Activated CD8-positive, alpha-beta memory T cell treated with anti-CD3 and anti-CD28 coated beads, Interleukin-2, amount 50 U/mL, for 48 hours (primary cell): ENCODE results near the gene NIP7.

Source experiments
- DNase-seq: peaks from one replicate; pipeline ENCODE4 v3.0.0-alpha.2; 2020

NIP7 gene

DNA sequence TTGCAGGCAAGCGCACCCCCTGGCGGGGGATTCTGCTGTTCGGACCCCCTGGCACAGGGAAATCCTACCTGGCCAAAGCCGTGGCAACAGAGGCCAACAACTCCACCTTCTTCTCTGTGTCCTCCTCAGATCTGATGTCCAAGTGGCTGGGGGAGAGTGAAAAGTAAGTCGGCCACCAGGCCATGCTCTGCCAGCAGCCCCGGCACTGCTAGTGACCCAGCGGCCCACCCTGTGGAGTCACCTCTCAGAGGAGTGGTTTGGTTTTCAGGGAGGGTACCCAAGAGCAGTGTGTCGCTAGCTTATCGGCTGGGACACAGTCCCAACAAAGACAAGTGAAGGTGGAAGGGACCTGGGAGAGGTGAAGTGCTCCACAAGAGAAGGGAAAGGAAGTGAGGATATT lies 20.2 kb upstream of the NIP7 start:
- DNase-seq, result no peak

DNA sequence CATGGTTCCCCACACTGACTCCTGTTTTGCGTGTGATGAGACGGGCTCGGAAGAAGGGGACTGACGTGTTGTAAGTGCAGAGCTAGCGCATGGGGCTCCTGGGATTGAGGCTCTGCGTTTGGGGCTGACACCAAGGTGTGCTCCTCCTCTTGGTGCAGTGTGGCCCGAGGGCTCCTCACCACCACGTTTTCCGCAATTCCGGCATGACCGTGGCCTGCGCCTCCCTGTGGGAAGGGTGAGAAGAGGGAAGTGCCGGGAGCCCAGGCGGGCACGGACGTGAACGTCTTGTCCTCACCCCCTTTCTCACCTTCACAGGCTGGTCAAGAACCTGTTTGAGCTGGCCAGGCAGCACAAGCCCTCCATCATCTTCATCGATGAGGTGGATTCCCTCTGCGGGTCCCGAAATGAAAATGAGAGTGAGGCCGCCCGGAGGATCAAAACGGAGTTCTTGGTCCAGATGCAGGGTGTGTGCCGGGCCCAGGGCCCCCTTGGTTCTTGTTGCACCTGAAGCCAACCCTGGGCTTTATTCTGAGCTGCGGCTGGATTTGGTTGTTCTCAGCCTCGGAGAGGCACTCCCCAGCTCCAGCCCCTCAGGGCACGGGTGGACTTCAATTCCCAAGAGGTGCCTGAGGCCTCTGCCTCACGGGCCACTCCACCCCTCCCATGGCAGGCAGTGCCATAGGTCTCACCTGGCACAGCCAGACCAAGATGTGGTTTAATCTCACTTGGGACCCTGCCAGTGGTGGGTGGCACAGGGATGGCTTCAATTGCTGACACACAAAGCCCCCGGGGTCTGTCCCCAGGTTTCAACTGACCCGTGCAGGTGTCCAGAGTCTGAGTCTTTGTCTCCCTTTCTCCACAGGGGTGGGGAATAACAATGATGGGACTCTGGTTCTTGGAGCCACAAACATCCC lies 19.5 kb upstream of the NIP7 start:
- DNase-seq, result no peak

- no peak for DNase-seq
These were observed 18.9 kb upstream of the NIP7 start for GRCh38 chr16:69320740-69321073.

GRCh38 chr16:69321080-69321479 lies 18.5 kb upstream of the NIP7 start:
- DNase-seq, result no peak

- DNase-seq, result no peak
These were observed 17.2 kb upstream of the NIP7 start for GRCh38 chr16:69322343-69322742.

DNA sequence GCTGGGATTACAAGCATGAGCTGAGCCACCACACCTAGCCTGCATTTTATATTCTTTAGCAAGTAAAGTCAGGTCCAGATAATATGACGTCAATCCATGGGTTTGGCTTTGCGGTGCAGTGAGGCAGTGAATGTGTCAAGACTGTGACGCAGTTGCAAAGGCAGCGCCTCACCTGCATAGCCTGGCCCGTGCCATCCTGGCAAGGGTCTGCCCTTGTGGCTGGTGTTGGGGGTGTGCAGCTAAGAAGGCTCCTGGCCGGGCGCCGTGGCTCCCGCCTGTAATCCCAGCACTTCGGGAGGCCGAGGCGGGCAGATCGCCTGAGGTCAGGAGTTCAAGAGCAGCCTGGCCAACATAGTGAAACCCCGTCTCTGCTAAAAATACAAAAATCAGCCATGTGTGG lies 16.2 kb upstream of the NIP7 start:
- no peak for DNase-seq

GRCh38 chr16:69324013-69324531 lies 15.5 kb upstream of the NIP7 start:
- DNase-seq, result no peak

GRCh38 chr16:69324585-69325253 lies 14.9 kb upstream of the NIP7 start:
- DNase-seq, result no peak

DNA sequence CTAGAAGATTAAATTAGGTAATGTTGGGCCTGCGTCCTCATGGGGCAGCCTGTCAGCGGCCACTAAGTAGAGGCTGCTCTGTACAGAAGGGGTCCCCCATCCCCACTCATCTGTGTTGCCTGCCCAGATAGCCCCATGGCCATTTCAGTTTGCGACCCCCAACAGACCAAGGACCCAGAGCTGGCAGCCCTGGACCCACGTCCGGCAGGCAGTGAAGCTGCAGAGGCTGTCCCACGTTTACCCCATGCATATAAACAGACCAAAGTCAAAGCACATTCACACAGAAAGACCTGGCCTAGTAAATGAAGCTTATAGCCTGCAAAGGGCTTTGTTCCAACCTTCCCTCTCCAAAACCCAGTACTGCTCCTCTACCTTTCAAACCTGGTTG lies 13.8 kb upstream of the NIP7 start:
- DNase-seq, result no peak

- no peak for DNase-seq
These were observed 13.2 kb upstream of the NIP7 start for GRCh38 chr16:69326172-69326873.

- no peak for DNase-seq
These were observed 11.8 kb upstream of the NIP7 start for GRCh38 chr16:69327585-69328310.

DNA sequence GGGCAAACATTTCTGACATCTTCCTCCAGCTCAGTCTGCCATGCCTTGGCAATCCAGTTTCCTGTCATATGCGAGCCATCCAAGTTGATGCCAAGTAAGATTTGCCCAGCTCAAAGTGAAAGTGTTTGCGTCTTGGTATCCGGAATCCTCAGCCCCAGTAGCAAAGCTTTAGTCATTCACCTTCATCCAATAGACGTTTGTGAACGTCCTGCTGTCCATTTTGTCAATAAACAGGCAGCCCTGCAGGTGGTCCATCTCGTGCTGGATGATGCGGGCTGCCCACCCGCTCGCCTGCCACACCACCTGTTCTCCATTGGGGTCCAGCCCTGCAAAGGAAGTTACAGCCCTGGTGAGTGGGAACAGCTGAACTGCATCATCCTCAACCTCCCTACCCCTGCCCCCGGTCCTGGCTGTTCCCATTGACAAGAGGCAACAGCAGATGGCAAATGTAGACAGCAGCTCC lies 10.7 kb upstream of the NIP7 start:
- DNase-seq, result no peak

- DNase-seq, result peak; percentile 74
These were observed 9.9 kb upstream of the NIP7 start for GRCh38 chr16:69329369-69330285.

GRCh38 chr16:69330286-69331109 lies 9.1 kb upstream of the NIP7 start, which contains the start of gene PDF:
Gene PDF, minus strand, starts transcription at chr16:69330588. Its CDS starts 18 bp downstream, at chr16:69330570.
- peak; percentile 91 for DNase-seq

DNA sequence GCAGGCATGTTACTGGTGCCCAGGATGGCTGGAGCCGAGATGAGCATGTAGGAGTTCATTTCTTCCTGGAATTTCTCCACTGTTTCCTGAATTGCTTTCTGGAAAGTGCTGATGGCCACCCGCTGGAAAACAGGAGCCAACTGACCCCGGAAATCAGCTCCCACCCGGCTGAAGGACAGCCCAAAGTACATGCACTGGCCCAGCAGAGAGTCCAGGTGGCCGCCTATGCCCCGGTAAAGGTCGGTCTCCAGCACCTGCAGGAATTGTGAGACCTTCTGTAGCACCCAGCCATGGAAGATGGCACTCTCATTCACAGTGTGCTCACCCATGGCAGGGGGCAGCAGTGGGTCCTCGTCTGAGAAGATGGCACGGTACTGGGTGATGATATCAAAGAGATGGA lies 4.9 kb upstream of the NIP7 start:
- no peak for DNase-seq

GRCh38 chr16:69338557-69339288 lies 849 bp upstream of the NIP7 start:
- DNase-seq, result no peak

DNA sequence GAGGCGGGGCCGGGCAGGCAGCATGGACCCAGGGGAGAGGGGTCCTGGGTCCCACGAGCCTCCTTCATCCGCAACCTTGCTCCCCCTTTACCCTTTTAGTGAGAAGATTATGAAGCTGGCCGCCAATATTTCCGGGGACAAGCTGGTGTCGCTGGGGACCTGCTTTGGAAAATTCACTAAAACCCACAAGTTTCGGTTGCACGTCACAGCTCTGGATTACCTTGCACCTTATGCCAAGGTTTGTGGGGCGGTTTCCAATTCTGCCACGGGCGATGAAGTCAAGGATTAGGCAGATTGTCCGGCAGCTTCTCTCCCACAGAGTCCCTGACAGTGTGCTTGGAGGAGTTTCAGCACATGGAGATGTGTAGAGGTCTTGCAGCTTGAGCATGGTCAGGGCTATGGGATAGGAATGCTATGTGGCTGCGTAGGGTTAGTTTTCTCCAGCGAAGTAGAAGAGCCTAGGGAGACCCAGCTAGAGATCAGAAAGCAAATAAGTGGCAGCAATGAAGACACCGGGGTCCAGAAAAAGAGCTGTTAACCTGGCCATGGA lies 598 bp downstream of the NIP7 start:
- no peak for DNase-seq

DNA sequence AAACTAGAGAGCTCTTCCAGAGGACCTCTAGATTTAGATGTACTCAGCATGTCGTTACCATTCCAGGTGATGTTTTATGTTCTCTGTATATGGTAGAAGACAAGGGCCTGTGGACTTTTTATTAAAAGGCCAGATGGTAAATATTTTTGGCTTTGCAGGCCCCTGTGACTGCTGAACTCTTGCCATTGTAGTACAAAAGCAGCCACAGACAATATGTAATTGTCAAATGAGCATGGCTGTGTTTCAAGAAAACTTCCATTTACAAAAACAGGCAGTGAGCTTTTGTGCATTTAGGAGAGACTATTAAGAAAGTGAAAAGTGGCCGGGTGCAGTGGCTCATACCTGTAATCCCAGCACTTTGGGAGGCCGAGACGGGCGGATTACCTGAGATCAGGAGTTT lies 4.6 kb downstream of the NIP7 start:
- DNase-seq, result no peak

GRCh38 chr16:69345923-69346322 lies 6.4 kb downstream of the NIP7 start:
- DNase-seq, result no peak

GRCh38 chr16:69346683-69347082 lies 7.1 kb downstream of the NIP7 start:
- no peak for DNase-seq
